Sigmoid colon (tissue), 4 donors: ENCODE data around the gene NUTM2D.
"Not testable (repeated sequence)": the region's sequence is repeated elsewhere in the genome, so short reads cannot be mapped to it uniquely, and the experiment has no call there.

Experiments used
- EP300 ChIP-seq, 4 donors: sonication (generic); formaldehyde crosslinking; IDR thresholded peaks; one replicate each; pipeline ENCODE4 v1.6.1; 2017; ENCODE audit warnings: antibody characterized with exemption in 4 of 4
- POLR2A ChIP-seq, 2 donors: fragments of 450-650 bp; IDR thresholded peaks; one replicate each; pipeline ENCODE4 v1.6.1; 2016; ENCODE audit warnings: antibody characterized with exemption in 2 of 2, mild to moderate bottlenecking in 2 of 2, moderate library complexity in 2 of 2
- POLR2AphosphoS5 ChIP-seq, 4 donors: sonication (generic); formaldehyde crosslinking; IDR thresholded peaks; one replicate each; pipeline ENCODE4 v1.6.1; 2017; ENCODE audit warnings: antibody characterized with exemption in 4 of 4
- TF ChIP-seq, protein P1 (sequence below), 4 experiments: fragments of 450-650 bp in 3 of 4; fragments of 200-600 bp in 1 of 4; IDR thresholded peaks; one replicate each; pipeline ENCODE4 v1.5.1; 2016 to 2019; ENCODE audit warnings: antibody characterized with exemption in 4 of 4, mild to moderate bottlenecking in 3 of 4, moderate library complexity in 2 of 4

DNA sequence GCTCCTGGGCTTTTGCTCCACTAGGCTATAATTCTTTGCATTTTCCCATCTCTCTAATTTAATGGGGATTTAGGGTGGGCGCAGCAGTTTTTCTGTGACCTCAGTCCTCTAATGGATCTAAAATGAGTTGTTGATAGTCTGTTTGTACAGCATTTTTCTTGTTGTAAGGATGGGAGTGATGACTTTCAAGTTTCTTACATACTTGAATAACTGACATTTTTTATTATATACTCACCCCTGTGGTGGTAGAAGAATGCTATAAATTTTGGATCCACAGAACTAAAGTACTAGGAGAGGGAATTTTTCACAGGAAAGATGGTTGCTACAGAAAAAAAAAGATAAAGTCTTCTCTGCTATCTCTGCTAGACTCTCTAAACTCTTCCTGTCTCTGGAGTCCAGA, 29.6 kb upstream of the NUTM2D start:
- TF ChIP-seq, protein P1, sequence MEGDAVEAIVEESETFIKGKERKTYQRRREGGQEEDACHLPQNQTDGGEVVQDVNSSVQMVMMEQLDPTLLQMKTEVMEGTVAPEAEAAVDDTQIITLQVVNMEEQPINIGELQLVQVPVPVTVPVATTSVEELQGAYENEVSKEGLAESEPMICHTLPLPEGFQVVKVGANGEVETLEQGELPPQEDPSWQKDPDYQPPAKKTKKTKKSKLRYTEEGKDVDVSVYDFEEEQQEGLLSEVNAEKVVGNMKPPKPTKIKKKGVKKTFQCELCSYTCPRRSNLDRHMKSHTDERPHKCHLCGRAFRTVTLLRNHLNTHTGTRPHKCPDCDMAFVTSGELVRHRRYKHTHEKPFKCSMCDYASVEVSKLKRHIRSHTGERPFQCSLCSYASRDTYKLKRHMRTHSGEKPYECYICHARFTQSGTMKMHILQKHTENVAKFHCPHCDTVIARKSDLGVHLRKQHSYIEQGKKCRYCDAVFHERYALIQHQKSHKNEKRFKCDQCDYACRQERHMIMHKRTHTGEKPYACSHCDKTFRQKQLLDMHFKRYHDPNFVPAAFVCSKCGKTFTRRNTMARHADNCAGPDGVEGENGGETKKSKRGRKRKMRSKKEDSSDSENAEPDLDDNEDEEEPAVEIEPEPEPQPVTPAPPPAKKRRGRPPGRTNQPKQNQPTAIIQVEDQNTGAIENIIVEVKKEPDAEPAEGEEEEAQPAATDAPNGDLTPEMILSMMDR (IDR thresholded peaks at IDR 0.05) = not testable (repeated sequence)
- not testable (repeated sequence) for TF ChIP-seq POLR2AphosphoS5, POLR2A, EP300 (IDR thresholded peaks at IDR 0.05)
